ENCODE measurements around the gene LRRC1.

GRCh38 chr6:53945765-53946407 lies 151.1 kb downstream of the LRRC1 start:
- TF ChIP-seq CTCF (IDR thresholded peaks at IDR 0.05) (no peak), EP300 (IDR thresholded peaks at IDR 0.05) (no peak)
